Endodermal cell (in vitro differentiated cells): ENCODE results near the gene CAPN10. TPM values are rescaled to one million over a fixed set of nuclear protein-coding genes. Genes with fewer than 3 reads are reported as not detected.

ENCODE experiments used
- DNase-seq: peaks from one replicate; pipeline ENCODE4 v3.0.0-alpha.2; 2017
- H3K27ac ChIP-seq: 2 replicates; pipeline ENCODE4 v1.5.1; 2013; ENCODE audit warnings: mild to moderate bottlenecking, low read depth, low read length, moderate library complexity
- H3K27me3 ChIP-seq: 2 replicates; pipeline ENCODE4 v1.6.1; 2013; ENCODE audit warnings: mild to moderate bottlenecking, low read length, moderate library complexity; ENCODE audit not compliant: insufficient read depth, control insufficient read depth, poor library complexity, severe bottlenecking
- H3K36me3 ChIP-seq: 2 replicates; pipeline ENCODE4 v1.7.0; 2013; ENCODE audit warnings: mild to moderate bottlenecking, low read length, moderate library complexity; ENCODE audit not compliant: control insufficient read depth, insufficient read depth
- H3K4me1 ChIP-seq: one replicate; pipeline ENCODE4 v1.7.0; 2013; ENCODE audit warnings: low read length; ENCODE audit not compliant: control insufficient read depth, insufficient read depth
- H3K4me3 ChIP-seq: 2 replicates; pipeline ENCODE4 v1.5.1; 2013; ENCODE audit warnings: mild to moderate bottlenecking, low read length, moderate library complexity
- H3K9ac ChIP-seq: 2 replicates; pipeline ENCODE4 v1.6.1; 2013; ENCODE audit warnings: mild to moderate bottlenecking, low read length, moderate library complexity; ENCODE audit not compliant: poor library complexity, severe bottlenecking; ENCODE audit errors: extremely low read depth
- H3K9me3 ChIP-seq: 2 replicates; pipeline ENCODE4 v1.6.1; 2013; ENCODE audit warnings: mild to moderate bottlenecking, low read length, moderate library complexity; ENCODE audit not compliant: control insufficient read depth
- H3K27ac Mint-ChIP-seq: 2 replicates; pipeline ENCODE4 v1.8.0; 2020; ENCODE audit warnings: mixed read lengths
- H3K27me3 Mint-ChIP-seq: 2 replicates; pipeline ENCODE4 v1.8.0; 2021; ENCODE audit warnings: mild to moderate bottlenecking, mixed read lengths; ENCODE audit not compliant: insufficient read depth
- H3K36me3 Mint-ChIP-seq: 2 replicates; pipeline ENCODE4 v1.8.0; 2020; ENCODE audit warnings: low read depth, mixed read lengths
- H3K4me1 Mint-ChIP-seq: 2 replicates; pipeline ENCODE4 v1.8.0; 2020; ENCODE audit warnings: mixed read lengths
- H3K4me3 Mint-ChIP-seq: 2 replicates; pipeline ENCODE4 v1.8.0; 2020; ENCODE audit warnings: mild to moderate bottlenecking, moderate library complexity, mixed read lengths
- H3K9me3 Mint-ChIP-seq: 2 replicates; pipeline ENCODE4 v1.8.0; 2020; ENCODE audit warnings: mild to moderate bottlenecking, mixed read lengths
- WGBS, 2 experiments: methylation state at CpG; one replicate each; pipeline versions ENCODE4 v1.1.5 to v1.1.7; 2013; ENCODE audit warnings: missing lambda C conversion rate in 2 of 2, mixed read lengths in 1 of 2; ENCODE audit not compliant: insufficient coverage in 1 of 2, insufficient read length in 1 of 2; 5-methylcytosine and 5-hydroxymethylcytosine counted together
- total RNA-seq, 2 donors: library from RNA; stranded (reverse); fragmentation: NEBNext Ultra II Directional in 1 of 2; extraction: Animal tissue kit (Norgen Biotek cat#: 25700) in 1 of 2; gene quantifications; 2 replicates in 1 of 2; 3 replicates in 1 of 2; pipeline ENCODE4 v1.2.1, GENCODE V29; 2021
- TF ChIP-seq, protein P1 (sequence below): fragments of 200-600 bp; sonication (generic); conservative IDR thresholded peaks from 2 replicates; pipeline ENCODE4 v1.5.0; 2021; ENCODE audit warnings: antibody characterized with exemption, mild to moderate bottlenecking

Gene CAPN10
- total RNA-seq, 2 donors from 2014 or later: 58.9 to 61.9 TPM

DNA sequence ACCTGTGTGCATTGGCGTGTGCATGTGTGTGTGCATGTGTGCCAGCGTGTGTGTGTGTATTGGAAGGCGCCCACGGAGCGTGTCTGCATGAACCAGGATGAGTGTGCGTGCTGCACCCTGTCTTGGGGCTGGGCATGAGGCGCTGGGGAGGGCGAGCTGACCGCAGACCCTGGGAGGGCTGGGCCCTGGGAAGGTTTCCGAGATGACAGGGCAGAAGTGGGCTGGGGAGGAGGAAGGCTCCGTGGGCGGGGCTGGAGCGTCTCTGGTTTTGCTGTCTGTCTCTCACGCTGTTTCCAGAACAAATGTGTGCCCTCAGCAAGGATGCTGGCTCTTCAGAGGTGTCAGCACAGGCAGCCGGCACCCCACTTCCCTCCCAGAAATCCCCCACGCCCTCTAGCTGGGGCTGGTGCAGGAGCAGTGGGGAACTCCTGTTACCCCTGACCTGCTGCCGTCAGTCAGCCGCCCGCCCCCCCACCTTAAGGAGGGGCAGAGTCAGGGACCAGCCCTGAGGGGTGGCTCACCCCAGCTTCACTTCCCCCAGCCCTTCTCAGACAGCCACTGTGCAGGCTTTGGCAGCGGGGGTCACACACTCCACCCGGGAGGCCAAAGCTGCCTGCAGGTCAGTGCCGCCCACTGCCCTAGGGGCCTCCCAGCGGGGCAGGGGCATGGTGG lies 38.6 kb downstream of the CAPN10 start, which contains the start of gene GPR35:
GPR35 (plus strand) TSS at position 531 of the 672 bp plus-strand sequence. CDS start 4,473 bp downstream, outside the sequence.
- Mint-ChIP-seq H3K36me3 (no peaks in the 10 kb centered on the region), H3K4me1 (peaks cover 3% of the 10 kb centered on the region), H3K27me3 (no peaks in the 10 kb centered on the region), H3K9me3 (no peaks in the 10 kb centered on the region), H3K4me3 (no peak within 1 kb of the TSS), H3K27ac (no peak within 1 kb of the TSS)
- Histone ChIP-seq H3K4me1 (no peaks in the 10 kb centered on the region), H3K27ac (no peak within 1 kb of the TSS), H3K36me3 (no peaks in the 10 kb centered on the region), H3K4me3 (no peak within 1 kb of the TSS), H3K27me3 (no peaks in the 10 kb centered on the region), H3K9me3 (no peaks in the 10 kb centered on the region), H3K9ac (no peak within 1 kb of the TSS)
- 67 to 79% methylated on average over 11 to 23 of the region's 23 CpGs for WGBS, 2 experiments
- TF ChIP-seq, protein P1, sequence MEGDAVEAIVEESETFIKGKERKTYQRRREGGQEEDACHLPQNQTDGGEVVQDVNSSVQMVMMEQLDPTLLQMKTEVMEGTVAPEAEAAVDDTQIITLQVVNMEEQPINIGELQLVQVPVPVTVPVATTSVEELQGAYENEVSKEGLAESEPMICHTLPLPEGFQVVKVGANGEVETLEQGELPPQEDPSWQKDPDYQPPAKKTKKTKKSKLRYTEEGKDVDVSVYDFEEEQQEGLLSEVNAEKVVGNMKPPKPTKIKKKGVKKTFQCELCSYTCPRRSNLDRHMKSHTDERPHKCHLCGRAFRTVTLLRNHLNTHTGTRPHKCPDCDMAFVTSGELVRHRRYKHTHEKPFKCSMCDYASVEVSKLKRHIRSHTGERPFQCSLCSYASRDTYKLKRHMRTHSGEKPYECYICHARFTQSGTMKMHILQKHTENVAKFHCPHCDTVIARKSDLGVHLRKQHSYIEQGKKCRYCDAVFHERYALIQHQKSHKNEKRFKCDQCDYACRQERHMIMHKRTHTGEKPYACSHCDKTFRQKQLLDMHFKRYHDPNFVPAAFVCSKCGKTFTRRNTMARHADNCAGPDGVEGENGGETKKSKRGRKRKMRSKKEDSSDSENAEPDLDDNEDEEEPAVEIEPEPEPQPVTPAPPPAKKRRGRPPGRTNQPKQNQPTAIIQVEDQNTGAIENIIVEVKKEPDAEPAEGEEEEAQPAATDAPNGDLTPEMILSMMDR: no peak
- peak; percentile 56 for DNase-seq

DNA sequence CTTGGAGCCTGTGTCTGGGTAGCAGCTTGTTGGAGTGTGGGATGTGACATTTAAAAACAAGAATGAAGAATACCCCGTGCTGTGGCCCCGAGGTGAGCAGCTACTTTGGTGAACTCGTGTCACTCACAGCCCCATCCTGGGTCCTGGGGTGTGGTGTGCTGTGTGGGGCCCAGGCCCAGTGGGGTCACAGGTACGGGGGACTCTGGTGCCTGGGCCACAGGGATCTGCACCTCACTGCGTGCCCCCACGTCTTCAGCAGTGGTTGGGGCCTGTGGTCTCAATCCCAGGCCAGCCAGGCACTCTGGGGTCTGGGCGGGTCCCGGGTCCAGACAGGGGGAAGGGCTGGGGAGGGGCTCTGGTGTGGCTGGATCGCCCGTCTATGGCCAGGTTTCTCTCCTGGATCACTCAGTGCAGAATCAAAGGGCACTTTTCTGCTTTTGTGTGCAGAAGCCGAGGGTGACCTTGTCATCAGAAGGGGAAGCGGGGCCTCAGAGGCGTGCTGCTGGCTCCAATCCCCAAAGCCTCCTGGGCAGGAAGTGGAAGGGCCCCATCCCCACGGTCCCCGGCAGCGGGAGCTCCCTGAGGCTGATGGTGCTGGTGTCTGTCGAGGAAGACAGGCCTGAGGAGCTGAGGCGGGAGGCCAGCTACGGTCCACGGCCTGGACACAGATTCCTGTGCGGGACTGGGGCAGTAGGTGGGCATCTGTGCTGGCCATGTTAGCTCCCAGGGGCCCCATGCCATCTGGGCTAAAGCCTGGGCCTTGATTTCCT lies 40.2 kb downstream of the CAPN10 start:
- Histone ChIP-seq H3K27ac (no peak overlapping the region), H3K9ac (no peak overlapping the region), H3K36me3 (no peaks in the 10 kb centered on the region), H3K4me1 (no peaks in the 10 kb centered on the region), H3K9me3 (no peaks in the 10 kb centered on the region), H3K27me3 (no peaks in the 10 kb centered on the region), H3K4me3 (no peak overlapping the region)
- H3K9me3 Mint-ChIP-seq: no peaks in the 10 kb centered on the region
- H3K4me1 Mint-ChIP-seq: peaks cover 3% of the 10 kb centered on the region
- no peak overlapping the region for H3K27ac Mint-ChIP-seq
- H3K4me3 Mint-ChIP-seq: no peak overlapping the region
- no peaks in the 10 kb centered on the region for H3K36me3 Mint-ChIP-seq
- DNase-seq: peak; percentile 43
- TF ChIP-seq, protein P1: no peak
- 86 to 90% methylated on average over 9 to 21 of the region's 21 CpGs for WGBS, 2 experiments
- no peaks in the 10 kb centered on the region for H3K27me3 Mint-ChIP-seq

DNA sequence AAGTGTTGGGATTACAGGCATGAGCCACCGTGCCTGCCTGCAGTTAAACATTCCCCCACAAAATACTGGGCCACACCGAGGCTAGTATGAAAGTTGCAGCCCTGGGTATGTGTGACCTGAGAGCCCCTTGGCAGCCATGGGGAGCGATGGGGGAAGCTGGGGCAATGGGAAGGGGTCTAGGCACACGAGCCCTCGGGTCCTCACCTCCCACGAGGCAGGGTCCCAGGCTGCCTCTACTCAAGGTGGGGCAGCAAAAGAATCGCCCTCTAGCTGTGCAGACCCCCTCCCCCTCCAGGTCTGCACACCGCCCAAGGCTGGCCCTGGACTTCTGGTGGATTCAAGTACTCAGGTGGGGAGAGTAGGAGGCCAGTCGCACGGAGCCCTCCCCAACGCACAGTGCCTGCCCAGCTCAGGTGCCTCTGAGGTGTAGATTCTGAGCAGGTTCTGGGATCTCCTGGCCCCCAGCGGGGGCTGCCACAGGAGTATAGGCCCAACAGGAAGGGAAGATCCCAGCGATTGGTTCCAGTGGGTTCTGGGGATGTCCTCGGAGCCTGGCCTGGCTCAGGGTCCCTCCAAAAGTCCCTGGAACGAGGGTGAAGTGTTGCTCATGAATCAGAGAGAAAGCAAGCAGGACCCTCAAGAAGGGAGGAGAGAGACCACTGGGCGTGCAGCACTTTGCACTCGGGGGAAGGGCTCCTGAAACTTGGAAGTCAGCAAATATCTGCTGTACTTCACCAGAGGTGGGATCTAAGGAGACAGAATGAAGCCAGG lies 41.4 kb downstream of the CAPN10 start:
- Histone ChIP-seq H3K4me1 (no peaks in the 10 kb centered on the region), H3K9ac (no peak overlapping the region), H3K9me3 (peaks cover 6% of the 10 kb centered on the region), H3K27ac (no peak overlapping the region), H3K27me3 (no peaks in the 10 kb centered on the region), H3K4me3 (no peak overlapping the region), H3K36me3 (no peaks in the 10 kb centered on the region)
- TF ChIP-seq, protein P1: no peak
- Mint-ChIP-seq H3K4me1 (peaks cover 3% of the 10 kb centered on the region), H3K27me3 (no peaks in the 10 kb centered on the region), H3K36me3 (no peaks in the 10 kb centered on the region), H3K27ac (no peak overlapping the region), H3K4me3 (no peak overlapping the region), H3K9me3 (peaks cover 9% of the 10 kb centered on the region)
- 89 to 93% methylated on average over 12 to 17 of the region's 17 CpGs for WGBS, 2 experiments
- peak; percentile 36 for DNase-seq
